ENCODE measurements around the gene EHHADH.

EHHADH gene

DNA sequence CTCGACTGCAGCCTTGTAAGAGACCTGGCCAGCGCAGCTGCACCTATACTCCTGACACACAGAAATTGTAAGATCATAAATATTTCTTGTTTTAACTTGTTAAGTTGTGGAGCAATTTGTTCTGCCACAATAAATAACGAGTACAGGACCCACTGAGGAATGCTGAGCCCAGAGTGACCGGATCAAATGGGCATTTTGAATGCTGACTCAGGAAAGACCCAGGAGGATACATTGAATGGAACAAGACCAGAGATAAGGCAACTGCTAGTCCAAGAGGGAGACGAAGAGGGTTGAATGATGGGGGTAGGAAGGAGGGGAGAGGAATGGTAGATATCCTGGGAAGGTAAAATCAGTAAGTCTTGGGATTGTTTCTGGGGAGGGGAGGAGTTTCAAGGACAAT, 92.1 kb downstream of the EHHADH start:
- Histone ChIP-seq H3K27me3 (ENCODE audit: insufficient read depth, low read depth) (no peaks in the 10 kb centered on the region), H3K79me2 (ENCODE audit: insufficient read depth, low read depth) (no peaks in the 10 kb centered on the region), H3K4me1 (ENCODE audit: low read depth, poor library complexity, severe bottlenecking) (no peaks in the 10 kb centered on the region), H3K27ac (no peak overlapping the region), H3K4me3 (IDR thresholded peaks at IDR 0.05; ENCODE audit: insufficient read depth, low read depth, low read length) (no peak overlapping the region), H3K9ac (no peak overlapping the region), H3K4me2 (no peak overlapping the region), H2AFZ (ENCODE audit: low read depth) (no peak overlapping the region), H3K36me3 (ENCODE audit: insufficient read depth) (no peaks in the 10 kb centered on the region), H4K20me1 (ENCODE audit: insufficient read depth) (no peaks in the 10 kb centered on the region)
- TF ChIP-seq, protein P1, sequence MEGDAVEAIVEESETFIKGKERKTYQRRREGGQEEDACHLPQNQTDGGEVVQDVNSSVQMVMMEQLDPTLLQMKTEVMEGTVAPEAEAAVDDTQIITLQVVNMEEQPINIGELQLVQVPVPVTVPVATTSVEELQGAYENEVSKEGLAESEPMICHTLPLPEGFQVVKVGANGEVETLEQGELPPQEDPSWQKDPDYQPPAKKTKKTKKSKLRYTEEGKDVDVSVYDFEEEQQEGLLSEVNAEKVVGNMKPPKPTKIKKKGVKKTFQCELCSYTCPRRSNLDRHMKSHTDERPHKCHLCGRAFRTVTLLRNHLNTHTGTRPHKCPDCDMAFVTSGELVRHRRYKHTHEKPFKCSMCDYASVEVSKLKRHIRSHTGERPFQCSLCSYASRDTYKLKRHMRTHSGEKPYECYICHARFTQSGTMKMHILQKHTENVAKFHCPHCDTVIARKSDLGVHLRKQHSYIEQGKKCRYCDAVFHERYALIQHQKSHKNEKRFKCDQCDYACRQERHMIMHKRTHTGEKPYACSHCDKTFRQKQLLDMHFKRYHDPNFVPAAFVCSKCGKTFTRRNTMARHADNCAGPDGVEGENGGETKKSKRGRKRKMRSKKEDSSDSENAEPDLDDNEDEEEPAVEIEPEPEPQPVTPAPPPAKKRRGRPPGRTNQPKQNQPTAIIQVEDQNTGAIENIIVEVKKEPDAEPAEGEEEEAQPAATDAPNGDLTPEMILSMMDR (conservative IDR thresholded peaks at IDR 0.05; ENCODE audit: low read depth, low read length) = no peak

DNA sequence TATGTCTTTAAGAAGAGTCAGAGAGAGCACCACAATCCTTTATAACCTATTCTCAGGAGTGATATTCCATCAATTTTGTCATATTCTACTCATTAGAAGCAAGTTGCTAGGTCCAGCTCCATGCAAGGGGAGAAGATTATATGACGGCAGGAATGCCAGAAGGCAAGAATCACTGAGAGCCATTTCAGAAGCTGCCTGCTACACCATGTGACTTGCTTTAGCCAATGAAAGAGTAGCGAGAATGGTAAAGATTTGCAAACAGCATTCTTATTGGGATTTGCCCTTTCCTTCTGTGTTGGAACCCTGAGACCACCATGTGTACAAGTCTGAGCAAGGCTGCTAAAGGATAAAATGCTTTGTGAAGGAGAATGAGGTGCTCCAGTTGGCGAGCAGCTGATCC, 96.5 kb downstream of the EHHADH start:
- no peak overlapping the region for H3K4me2 ChIP-seq
- H3K79me2 ChIP-seq (ENCODE audit: insufficient read depth, low read depth) = no peaks in the 10 kb centered on the region
- no peaks in the 10 kb centered on the region for H3K4me1 ChIP-seq (ENCODE audit: low read depth, poor library complexity, severe bottlenecking)
- no peak overlapping the region for H3K27ac ChIP-seq
- H2AFZ ChIP-seq (ENCODE audit: low read depth) = no peak overlapping the region
- no peak overlapping the region for H3K9ac ChIP-seq
- H3K4me3 ChIP-seq (IDR thresholded peaks at IDR 0.05; ENCODE audit: insufficient read depth, low read depth, low read length) = no peak overlapping the region
- H3K27me3 ChIP-seq (ENCODE audit: insufficient read depth, low read depth) = no peaks in the 10 kb centered on the region
- TF ChIP-seq, protein P1 (conservative IDR thresholded peaks at IDR 0.05; ENCODE audit: low read depth, low read length) = no peak
- H3K36me3 ChIP-seq (ENCODE audit: insufficient read depth) = no peaks in the 10 kb centered on the region
- no peaks in the 10 kb centered on the region for H4K20me1 ChIP-seq (ENCODE audit: insufficient read depth)

DNA sequence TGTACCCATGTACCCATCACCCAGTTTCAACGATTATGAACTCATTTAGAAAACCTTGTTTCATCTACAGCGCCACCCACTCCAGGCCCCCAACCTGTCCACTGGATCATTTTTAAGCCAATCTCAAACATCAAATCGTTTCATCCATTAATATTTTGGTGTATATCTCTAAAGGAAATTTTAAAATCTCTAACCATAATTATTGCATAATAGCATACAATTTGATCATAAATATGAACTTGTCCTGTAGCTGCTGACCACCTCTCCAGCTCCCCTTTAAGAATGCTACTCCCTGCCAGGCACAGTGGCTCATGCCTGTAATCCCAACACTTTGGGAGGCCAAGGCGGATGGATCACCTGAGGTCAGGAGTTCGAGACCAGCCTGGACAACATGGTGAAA, 98.2 kb downstream of the EHHADH start:
- Histone ChIP-seq H3K27ac (no peak overlapping the region), H3K4me3 (IDR thresholded peaks at IDR 0.05; ENCODE audit: insufficient read depth, low read depth, low read length) (no peak overlapping the region), H4K20me1 (ENCODE audit: insufficient read depth) (no peaks in the 10 kb centered on the region), H3K9ac (no peak overlapping the region), H3K4me2 (no peak overlapping the region), H3K79me2 (ENCODE audit: insufficient read depth, low read depth) (no peaks in the 10 kb centered on the region), H3K36me3 (ENCODE audit: insufficient read depth) (no peaks in the 10 kb centered on the region), H3K27me3 (ENCODE audit: insufficient read depth, low read depth) (peaks cover 12% of the 10 kb centered on the region; the same call in 1 of the 2 replicates), H3K4me1 (ENCODE audit: low read depth, poor library complexity, severe bottlenecking) (peaks cover 9% of the 10 kb centered on the region), H2AFZ (ENCODE audit: low read depth) (no peak overlapping the region)
- TF ChIP-seq, protein P1 (conservative IDR thresholded peaks at IDR 0.05; ENCODE audit: low read depth, low read length) = no peak

DNA sequence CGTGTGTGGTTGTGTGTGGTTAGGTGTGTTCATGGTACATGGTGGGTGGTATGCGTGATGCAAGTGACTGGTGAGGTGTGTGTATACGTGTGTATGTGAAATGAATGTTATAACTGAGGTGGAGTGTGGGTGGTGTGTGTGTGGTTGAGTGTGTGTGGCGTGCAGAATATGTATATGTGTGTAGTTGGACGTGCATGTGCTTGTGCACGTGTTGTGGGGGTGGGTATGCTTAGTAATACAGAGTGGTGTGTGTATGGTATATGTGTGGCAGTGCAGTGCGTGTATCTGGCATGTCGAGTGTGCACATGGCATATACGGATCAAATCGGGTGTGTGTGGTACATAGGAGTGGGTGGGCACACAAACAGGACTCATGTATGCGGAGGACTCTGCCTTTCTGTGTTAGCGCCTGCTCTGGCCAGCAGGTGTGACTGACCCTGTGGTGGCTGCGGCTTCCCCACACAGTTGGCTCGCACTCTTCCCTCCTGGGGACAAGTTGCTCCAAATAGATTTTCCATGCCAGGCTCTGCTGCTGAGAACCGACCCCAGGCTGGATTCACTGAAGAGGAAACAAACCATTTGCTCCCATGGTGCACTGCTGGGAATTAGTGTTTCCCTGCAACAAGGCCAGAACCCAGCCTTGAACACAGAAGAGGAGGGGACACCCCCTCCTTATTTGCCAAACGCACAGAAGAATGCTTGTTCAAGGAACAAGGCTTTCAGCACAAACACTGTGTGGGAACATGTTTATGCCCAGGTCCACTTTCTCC, 99.8 kb downstream of the EHHADH start:
- Histone ChIP-seq H4K20me1 (ENCODE audit: insufficient read depth) (no peaks in the 10 kb centered on the region), H3K4me1 (ENCODE audit: low read depth, poor library complexity, severe bottlenecking) (peaks cover 9% of the 10 kb centered on the region), H3K9ac (no peak overlapping the region), H3K27me3 (ENCODE audit: insufficient read depth, low read depth) (peaks cover 15% of the 10 kb centered on the region; the same call in 1 of the 2 replicates), H3K4me3 (IDR thresholded peaks at IDR 0.05; ENCODE audit: insufficient read depth, low read depth, low read length) (no peak overlapping the region), H3K79me2 (ENCODE audit: insufficient read depth, low read depth) (no peaks in the 10 kb centered on the region), H3K27ac (no peak overlapping the region), H3K36me3 (ENCODE audit: insufficient read depth) (no peaks in the 10 kb centered on the region), H3K4me2 (no peak overlapping the region; the same call in 1 of the 2 replicates), H2AFZ (ENCODE audit: low read depth) (peak overlapping the region; percentile 95; the same call in 1 of the 2 replicates)
- TF ChIP-seq, protein P1 (conservative IDR thresholded peaks at IDR 0.05; ENCODE audit: low read depth, low read length) = no peak
